Activated T-helper 1 cell treated with anti-CD3 and anti-CD28 coated beads, Interleukin-2, amount 50 U/mL, for 16 hours (primary cell): ENCODE results near the gene GPR84.
"Not testable (repeated sequence)": the region's sequence is repeated elsewhere in the genome, so short reads cannot be mapped to it uniquely, and the experiment has no call there.

ENCODE experiments used
- DNase-seq, 2 donors: peaks; one replicate each; pipeline ENCODE4 v3.0.0-alpha.2; 2020; ENCODE audit warnings: low read depth in 1 of 2, low spot score in 1 of 2

GPR84 gene

GRCh38 chr12:54356228-54356627 lies 8.1 kb downstream of the GPR84 start:
- no peak for DNase-seq

GRCh38 chr12:54355104-54355815 lies 9.0 kb downstream of the GPR84 start:
- DNase-seq: no peak

GRCh38 chr12:54354271-54354670 lies 10.0 kb downstream of the GPR84 start:
- DNase-seq: not testable (repeated sequence)

GRCh38 chr12:54352891-54353874 lies 11.1 kb downstream of the GPR84 start:
- no peak for DNase-seq

GRCh38 chr12:54352022-54352531 lies 12.2 kb downstream of the GPR84 start:
- no peak for DNase-seq

GRCh38 chr12:54351341-54351740 lies 12.9 kb downstream of the GPR84 start:
- no peak for DNase-seq

GRCh38 chr12:54350743-54351142 lies 13.5 kb downstream of the GPR84 start:
- no peak for DNase-seq

GRCh38 chr12:54349679-54350078 lies 14.6 kb downstream of the GPR84 start:
- no peak for DNase-seq

GRCh38 chr12:54349036-54349435 lies 15.2 kb downstream of the GPR84 start:
- DNase-seq: no peak

- no peak for DNase-seq
Measured at GRCh38 chr12:54341378-54342300, 22.6 kb downstream of the GPR84 start.

GRCh38 chr12:54340846-54341245 lies 23.4 kb downstream of the GPR84 start:
- DNase-seq: no peak

GRCh38 chr12:54338698-54339296 lies 25.5 kb downstream of the GPR84 start:
- DNase-seq: no peak

- no peak for DNase-seq
Measured at GRCh38 chr12:54337854-54338650, 26.2 kb downstream of the GPR84 start.

- no peak for DNase-seq
Measured at GRCh38 chr12:54337280-54337842, 26.9 kb downstream of the GPR84 start.

GRCh38 chr12:54333420-54334034 lies 30.8 kb downstream of the GPR84 start:
- no peak for DNase-seq

GRCh38 chr12:54331461-54331860 lies 32.8 kb downstream of the GPR84 start:
- no peak for DNase-seq

GRCh38 chr12:54330442-54330841 lies 33.8 kb downstream of the GPR84 start:
- no peak for DNase-seq

- DNase-seq: no peak
Measured at GRCh38 chr12:54329759-54330158, 34.5 kb downstream of the GPR84 start.
